HG03575 (cell line): ENCODE measurements around the gene INO80E.

Experiments
- ATAC-seq: cut with Tn5 transposase; IDR thresholded peaks from one replicate; pipeline ENCODE4 v1.9.1; 2021; ENCODE audit not compliant: unreplicated experiment, insufficient number of reproducible peaks, low FRiP score; ENCODE audit errors: extremely low read depth

INO80E gene

DNA sequence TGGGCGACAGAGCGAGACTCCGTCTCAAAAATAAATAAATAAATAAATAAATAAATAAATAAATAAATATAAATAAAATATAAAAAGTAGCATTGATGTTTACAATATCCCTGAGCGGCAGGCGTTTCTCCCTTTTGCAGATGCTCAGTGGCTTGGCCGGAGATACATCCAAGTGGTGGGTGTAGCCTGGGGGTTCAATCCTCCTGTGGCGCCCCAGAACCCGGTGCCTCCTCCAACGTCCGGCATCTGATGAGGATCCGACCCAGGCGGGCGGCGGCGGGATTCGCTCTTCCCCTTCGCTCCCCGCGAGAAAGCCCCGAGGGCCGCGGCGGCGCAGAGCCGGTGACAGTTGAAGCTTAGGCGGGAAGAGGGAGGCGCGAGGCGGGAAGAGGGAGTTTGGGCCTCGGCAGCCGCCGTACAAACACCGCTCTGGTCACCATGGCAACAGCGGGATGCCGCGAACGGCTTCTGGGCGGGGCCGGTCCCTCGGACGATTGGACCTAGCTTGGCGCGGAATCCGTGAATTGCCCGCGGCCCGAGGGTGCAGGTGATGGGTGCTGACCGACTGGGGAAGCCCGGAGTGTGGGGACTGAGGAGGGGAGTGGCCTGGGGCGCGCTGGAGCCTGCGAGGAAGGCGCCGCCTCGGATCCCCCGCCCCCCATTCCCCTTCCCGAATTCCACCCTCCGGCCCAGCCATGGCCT, 56.8 kb downstream of the INO80E start:
- ATAC-seq, result no peak

GRCh38 chr16:30053376-30054015, 57.5 kb downstream of the INO80E start:
- no peak for ATAC-seq

DNA sequence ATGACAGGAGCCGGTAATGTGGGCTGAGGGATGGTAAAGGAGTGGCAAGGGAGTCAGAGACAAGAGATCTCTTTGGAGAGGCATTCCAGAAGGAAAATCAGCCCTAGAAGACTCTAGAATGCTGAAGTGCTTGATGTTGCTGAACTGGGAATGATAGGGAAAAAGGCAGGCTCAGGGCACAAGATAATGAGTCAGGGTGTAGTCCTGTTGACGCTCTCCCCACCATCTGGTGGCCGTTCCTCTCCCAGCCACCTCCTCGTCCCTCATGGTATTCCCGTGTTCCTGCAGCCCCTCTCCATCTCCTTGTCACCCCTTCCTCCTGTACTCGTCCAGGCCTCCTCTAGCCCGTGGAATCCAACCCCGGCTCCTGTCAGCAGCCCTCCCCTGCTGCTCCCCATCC, 58.4 kb downstream of the INO80E start:
- no peak for ATAC-seq

- no peak for ATAC-seq
Measured at GRCh38 chr16:30054959-30055553, 59.0 kb downstream of the INO80E start.
